NCI-H524 treated with DMSO at 0.1 percent for 48 hours (cell line): ENCODE measurements around the gene MYO5B.
A peak's percentile ranks its signal among the peaks of the same experiment; 100 is the strongest.
"Not testable (repeated sequence)": the region's sequence is repeated elsewhere in the genome, so short reads cannot be mapped to it uniquely, and the experiment has no call there.

Experiments used
- DNase-seq: peaks from one replicate; lab custom pipeline; 2025; lab: John Stamatoyannopoulos, UW

The MYO5B gene

GRCh38 chr18:50099725-50100407, 95.1 kb downstream of the MYO5B start:
- DNase-seq: no peak

- no peak for DNase-seq
Observed at GRCh38 chr18:50097702-50098101, 97.2 kb downstream of the MYO5B start.

- DNase-seq: no peak
Observed at GRCh38 chr18:50096766-50097435, 98.0 kb downstream of the MYO5B start.

- not testable (repeated sequence) for DNase-seq
Observed at GRCh38 chr18:50094786-50095185, 100.2 kb downstream of the MYO5B start.

- no peak for DNase-seq
Observed at GRCh38 chr18:50094221-50094773, 100.7 kb downstream of the MYO5B start.

- no peak for DNase-seq
Observed at GRCh38 chr18:50093366-50094064, 101.4 kb downstream of the MYO5B start.

- DNase-seq: no peak
Observed at GRCh38 chr18:50092245-50092805, 102.6 kb downstream of the MYO5B start.

- no peak for DNase-seq
Observed at GRCh38 chr18:50091509-50092244, 103.3 kb downstream of the MYO5B start.

GRCh38 chr18:50090370-50091312, 104.3 kb downstream of the MYO5B start:
- DNase-seq: no peak

GRCh38 chr18:50089702-50090101, 105.2 kb downstream of the MYO5B start:
- DNase-seq: no peak

GRCh38 chr18:50083708-50084107, 111.2 kb downstream of the MYO5B start:
- no peak for DNase-seq

- DNase-seq: no peak
Observed at GRCh38 chr18:50080932-50081560, 113.9 kb downstream of the MYO5B start.

GRCh38 chr18:50080316-50080715, 114.6 kb downstream of the MYO5B start:
- DNase-seq: peak; percentile 50

- DNase-seq: no peak
Observed at GRCh38 chr18:50079571-50080295, 115.2 kb downstream of the MYO5B start.

- DNase-seq: no peak
Observed at GRCh38 chr18:50076277-50076676, 118.7 kb downstream of the MYO5B start.

GRCh38 chr18:50075772-50076171, 119.2 kb downstream of the MYO5B start:
- DNase-seq: no peak

- no peak for DNase-seq
Observed at GRCh38 chr18:50074404-50074803, 120.5 kb downstream of the MYO5B start.

GRCh38 chr18:50073319-50073718, 121.6 kb downstream of the MYO5B start:
- DNase-seq: no peak

- DNase-seq: no peak
Observed at GRCh38 chr18:50072146-50072545, 122.8 kb downstream of the MYO5B start.
